GM23248 (cell line): ENCODE results near the gene NCOA7.

Source experiments
- EZH2 ChIP-seq: fragments of 200-600 bp; sonication (generic); IDR thresholded peaks from 2 replicates; pipeline ENCODE4 v1.6.1; 2018; ENCODE audit warnings: antibody characterized with exemption, mild to moderate bottlenecking; ENCODE audit not compliant: insufficient read depth, poor library complexity, severe bottlenecking
- EZH2phosphoT487 ChIP-seq: fragments of 200-600 bp; sonication (generic); IDR thresholded peaks from 2 replicates; pipeline ENCODE4 v1.6.1; 2018; ENCODE audit warnings: antibody characterized with exemption, moderate library complexity, mild to moderate bottlenecking, low read depth; ENCODE audit not compliant: insufficient read depth

DNA sequence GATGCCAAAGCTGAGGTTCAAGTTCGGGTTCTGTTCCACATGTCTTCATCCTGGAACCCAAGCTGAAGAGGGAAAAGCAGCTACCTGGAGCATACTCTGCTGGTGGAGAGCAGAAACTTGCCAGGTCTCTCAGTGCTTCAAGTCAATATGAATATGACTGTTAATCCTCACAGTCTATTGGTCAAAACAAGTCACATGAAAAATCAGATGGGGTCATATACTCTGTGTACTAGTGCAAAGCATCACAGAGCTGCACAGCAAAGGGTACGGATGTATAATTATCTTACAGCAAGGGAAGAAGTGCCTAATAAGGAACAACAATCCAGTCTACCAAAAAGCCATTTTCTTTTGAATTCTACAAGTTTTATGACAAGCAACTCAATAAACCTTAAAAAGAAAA lies 11.6 kb downstream of the NCOA7 start:
- TF ChIP-seq EZH2phosphoT487 (no peak), EZH2 (no peak)
